Esophagus squamous epithelium (tissue), 5 donors: ENCODE data around the gene TBX10. TPM values are rescaled to one million over a fixed set of nuclear protein-coding genes. Genes with fewer than 3 reads are reported as not detected.

Source experiments
- DNase-seq: peaks from one replicate; lab custom pipeline; 2025; lab: John Stamatoyannopoulos, UW
- H3K27ac ChIP-seq, 4 donors: fragments of 200-600 bp; sonication (generic); one replicate each; pipeline ENCODE4 v1.5.1; 2016 to 2019; ENCODE audit warnings: mild to moderate bottlenecking in 1 of 4
- H3K27me3 ChIP-seq, 4 donors: fragments of 200-600 bp; sonication (generic); 1 replicate in 3 of 4; 2 replicates in 1 of 4; pipeline versions ENCODE4 v1.5.1 to v1.6.0; 2017 to 2021; ENCODE audit warnings: antibody characterized with exemption in 1 of 4
- H3K36me3 ChIP-seq, 3 donors: fragments of 200-600 bp; sonication (generic); one replicate each; pipeline ENCODE4 v1.5.1; 2016 to 2019
- H3K4me1 ChIP-seq, 3 donors: fragments of 200-600 bp; sonication (generic); one replicate each; pipeline ENCODE4 v1.5.1; 2017 to 2019
- H3K4me3 ChIP-seq, 4 donors: fragments of 200-600 bp; sonication (generic); 1 replicate in 3 of 4; 2 replicates in 1 of 4; pipeline ENCODE4 v1.5.1; 2016 to 2019; ENCODE audit warnings: mild to moderate bottlenecking in 2 of 4, moderate library complexity in 1 of 4
- H3K9me3 ChIP-seq, 3 donors: fragments of 200-600 bp; sonication (generic); one replicate each; pipeline ENCODE4 v1.5.1; 2016 to 2019
- CTCF ChIP-seq, 6 experiments: fragments of 450-650 bp in 4 of 6; fragments of 200-600 bp in 2 of 6; sonication (generic) in 2 of 6; IDR thresholded peaks; one replicate each; pipeline ENCODE4 v1.5.1; 2016 to 2019; ENCODE audit warnings: antibody characterized with exemption in 6 of 6, mild to moderate bottlenecking in 4 of 6, moderate library complexity in 4 of 6
- POLR2A ChIP-seq, 4 donors: fragments of 450-650 bp; IDR thresholded peaks; one replicate each; pipeline ENCODE4 v1.6.1; 2017; ENCODE audit warnings: antibody characterized with exemption in 4 of 4, mild to moderate bottlenecking in 4 of 4, moderate library complexity in 3 of 4
- WGBS, 2 donors: methylation state at CpG; one replicate each; pipeline ENCODE4 v1.1.5; 2018; 5-methylcytosine and 5-hydroxymethylcytosine counted together
- intact Hi-C: fragments of 100-400 bp; cut with DNase I; formaldehyde crosslinking; loops from one replicate; pipeline ENCODE4 v1.15.0; 2022
- small RNA-seq, 4 donors: library from RNA; depleted of rRNA; stranded (forward); fragments of <200 nt; gene quantifications; one replicate each; pipeline ENCODE3, GENCODE V24; 2016
- total RNA-seq, 4 donors: library from RNA; depleted of rRNA; stranded (reverse); fragments of >200 nt; gene quantifications; one replicate each; pipeline ENCODE4 v1.1.0, GENCODE V29; 2016
- donor health status: DM: yes; HTN: yes; CAD: no.

The TBX10 gene
- total RNA-seq, 4 donors from 2014 or later = not detected

GRCh38 chr11:67581469-67581868, 58.1 kb downstream of the TBX10 start:
- Histone ChIP-seq H3K9me3 (no peaks in the 10 kb centered on the region), H3K4me1 (peaks cover 23 to 64% (median 27%) of the 10 kb centered on the region in 3 donors), H3K27me3 (peaks cover 0 to 28% (median 0%) of the 10 kb centered on the region in 4 donors), H3K36me3 (peaks cover 0 to 19% (median 9%) of the 10 kb centered on the region in 3 donors), H3K27ac (peak overlapping the region; percentile 51 to 100 (median 98)), H3K4me3 (no peak overlapping the region)
- TF ChIP-seq CTCF (IDR thresholded peaks at IDR 0.05) (no peak), POLR2A (IDR thresholded peaks at IDR 0.05) (no peak)
- no peak for DNase-seq
- intact Hi-C loops = no loop called here
- 25 to 33% methylated on average over 9 to 11 of the region's 11 CpGs for WGBS, 2 donors

Small RNA genes within 50 kb of the gene (small RNA-seq; reads per million reads assigned to genes)
- gene AP003385.3 (0 reads per million in 4 donors), gene RPL37P2 (0 to 0.45 (median 0.11) reads per million in 4 donors)

Other genes starting within 250 kb of the TBX10 start
- 10 to 100 TPM; 10.6 to 18.3 (median 12.7) TPM for gene RAD9A, start 247.8 kb downstream of the TBX10 start, total RNA-seq
- 100 to 1,000 TPM; 146 to 202 (median 185) TPM for gene PPP1CA, start 237.9 kb downstream of the TBX10 start, total RNA-seq
- 1 to 10 TPM; 1.7 to 7.2 (median 3.5) TPM for gene TBC1D10C, start 235.7 kb downstream of the TBX10 start, total RNA-seq
- gene CARNS1, start 224.1 kb downstream of the TBX10 start, total RNA-seq = under 1 TPM; 0.09 to 0.76 (median 0.25) TPM
- gene RPS6KB2, start 211.3 kb downstream of the TBX10 start, total RNA-seq = 100 to 1,000 TPM in 3 of 4 donors, 10 to 100 TPM in 1; 67.5 to 121 (median 113) TPM
- gene PTPRCAP, start 202.1 kb downstream of the TBX10 start, total RNA-seq = 10 to 100 TPM in 1 of 4 donors, 1 to 10 TPM in 3; 5.9 to 14.1 (median 6.8) TPM
- gene CORO1B, start 196.3 kb downstream of the TBX10 start, total RNA-seq = 100 to 1,000 TPM in 1 of 4 donors, 10 to 100 TPM in 3; 52.2 to 122 (median 57.6) TPM
- gene GPR152, start 187.0 kb downstream of the TBX10 start, total RNA-seq = not detected
- under 1 TPM in 1 of 4 donors, not detected in 3; 0.38 TPM for gene CABP4, start 184.4 kb downstream of the TBX10 start, total RNA-seq
- gene TMEM134, start 170.5 kb downstream of the TBX10 start, total RNA-seq = 100 to 1,000 TPM; 109 to 205 (median 145) TPM
- gene AIP, start 156.7 kb downstream of the TBX10 start, total RNA-seq = 10 to 100 TPM; 16.8 to 63.3 (median 28.3) TPM
- gene PITPNM1, start 134.4 kb downstream of the TBX10 start, total RNA-seq = 10 to 100 TPM; 24.5 to 35.9 (median 28.7) TPM
- 10 to 100 TPM; 32.0 to 55.2 (median 38.1) TPM for gene CDK2AP2, start 131.6 kb downstream of the TBX10 start, total RNA-seq
- gene CABP2, start 116.3 kb downstream of the TBX10 start, total RNA-seq = not detected
- gene GSTP1, start 56.0 kb downstream of the TBX10 start, total RNA-seq = 1,000 to 10,000 TPM; 2,883 to 4,990 (median 3,239) TPM
- gene NDUFV1, start 32.8 kb downstream of the TBX10 start, total RNA-seq = 100 to 1,000 TPM; 206 to 260 (median 254) TPM
- gene NUDT8, start 9.8 kb downstream of the TBX10 start, total RNA-seq = 10 to 100 TPM; 37.5 to 68.0 (median 47.0) TPM
- gene ACY3, start 11.0 kb upstream of the TBX10 start, total RNA-seq = under 1 TPM in 1 of 4 donors, not detected in 3; 0.44 TPM
- gene ALDH3B2, start 34.9 kb upstream of the TBX10 start, total RNA-seq = 100 to 1,000 TPM in 3 of 4 donors, 10 to 100 TPM in 1; 62.6 to 181 (median 120) TPM